NOMO-1 treated with dmso at 0.1 percent for 144 hours (cell line): ENCODE results near the gene KCTD16.

Experiments
- DNase-seq: peaks from one replicate; lab custom pipeline; 2025; ENCODE audit not compliant: unreplicated experiment; lab: John Stamatoyannopoulos, UW

KCTD16 gene

GRCh38 chr5:144170276-144171024 is at the start of gene KCTD16, which contains the start of gene YIPF5:
TSS of gene KCTD16 (plus strand) at chr5:144170873.
TSS of gene YIPF5 (minus strand) at chr5:144170659. CDS start at chr5:144169955, 704 bp downstream.
- DNase-seq = peak; percentile 96

- DNase-seq = no peak
These were observed 49.1 kb upstream of the KCTD16 start for GRCh38 chr5:144121577-144121976.

- no peak for DNase-seq
These were observed 48.6 kb upstream of the KCTD16 start for GRCh38 chr5:144122081-144122480.

GRCh38 chr5:144122641-144123040 is 48.0 kb upstream of the KCTD16 start:
- DNase-seq = no peak

- no peak for DNase-seq
These were observed 45.4 kb upstream of the KCTD16 start for GRCh38 chr5:144125163-144125726.

- DNase-seq = no peak
These were observed 44.0 kb upstream of the KCTD16 start for GRCh38 chr5:144126707-144127106.

GRCh38 chr5:144128844-144129243 is 41.8 kb upstream of the KCTD16 start:
- no peak for DNase-seq

- DNase-seq = no peak
These were observed 40.4 kb upstream of the KCTD16 start for GRCh38 chr5:144130306-144130705.

GRCh38 chr5:144131261-144131660 is 39.4 kb upstream of the KCTD16 start:
- DNase-seq = peak; percentile 68

- DNase-seq = no peak
These were observed 37.5 kb upstream of the KCTD16 start for GRCh38 chr5:144133050-144133633.

- no peak for DNase-seq
These were observed 36.4 kb upstream of the KCTD16 start for GRCh38 chr5:144134194-144134826.

GRCh38 chr5:144135113-144135762 is 35.4 kb upstream of the KCTD16 start:
- DNase-seq = no peak

GRCh38 chr5:144139586-144139985 is 31.1 kb upstream of the KCTD16 start:
- DNase-seq = no peak

GRCh38 chr5:144141585-144141984 is 29.1 kb upstream of the KCTD16 start:
- no peak for DNase-seq

- DNase-seq = peak; percentile 61
These were observed 28.4 kb upstream of the KCTD16 start for GRCh38 chr5:144142139-144142823.

GRCh38 chr5:144142824-144143162 is 27.9 kb upstream of the KCTD16 start:
- no peak for DNase-seq

GRCh38 chr5:144143625-144144024 is 27.0 kb upstream of the KCTD16 start:
- no peak for DNase-seq

GRCh38 chr5:144144956-144145751 is 25.5 kb upstream of the KCTD16 start:
- DNase-seq = no peak

- no peak for DNase-seq
These were observed 19.6 kb upstream of the KCTD16 start for GRCh38 chr5:144151026-144151425.

GRCh38 chr5:144156767-144157171 is 13.9 kb upstream of the KCTD16 start:
- no peak for DNase-seq
